Mesenchymal stem cell (in vitro differentiated cells and primary cell): Measurements from ENCODE around the gene RAD54L.
"Not testable (repeated sequence)": the region's sequence is repeated elsewhere in the genome, so short reads cannot be mapped to it uniquely, and the experiment has no call there.

Experiments used
- DNase-seq: peaks from one replicate; pipeline ENCODE4 v3.0.0-alpha.2; 2013
- H2AFZ ChIP-seq: one replicate; pipeline ENCODE4 v1.6.1; 2013; ENCODE audit warnings: low read depth, mild to moderate bottlenecking, control low read depth, inconsistent platforms, low read length, moderate library complexity
- H2AK5ac ChIP-seq: 2 replicates; pipeline ENCODE4 v1.6.1; 2013; ENCODE audit warnings: low read length, moderate library complexity, mild to moderate bottlenecking, inconsistent platforms; ENCODE audit not compliant: severe bottlenecking
- H2BK120ac ChIP-seq: one replicate; pipeline ENCODE4 v1.6.1; 2013; ENCODE audit warnings: low read depth, mild to moderate bottlenecking, inconsistent platforms, low read length, moderate library complexity
- H2BK12ac ChIP-seq, 2 experiments: one replicate each; pipeline ENCODE4 v1.6.1; 2013; ENCODE audit warnings: inconsistent platforms in 2 of 2, low read length in 2 of 2, mild to moderate bottlenecking in 2 of 2, moderate library complexity in 2 of 2, control low read depth in 1 of 2
- H2BK15ac ChIP-seq: one replicate; pipeline ENCODE4 v1.6.1; 2013; ENCODE audit warnings: mild to moderate bottlenecking, low read depth, inconsistent platforms; ENCODE audit not compliant: poor library complexity, severe bottlenecking
- H2BK5ac ChIP-seq: 2 replicates; pipeline ENCODE4 v1.6.1; 2013; ENCODE audit warnings: low read depth, mild to moderate bottlenecking, low read length, control low read depth, inconsistent platforms; ENCODE audit not compliant: poor library complexity, severe bottlenecking
- H3K14ac ChIP-seq, 2 experiments: one replicate each; pipeline ENCODE4 v1.6.1; 2013; ENCODE audit warnings: inconsistent platforms in 2 of 2, low read length in 2 of 2, control low read depth in 1 of 2, mild to moderate bottlenecking in 1 of 2, moderate library complexity in 1 of 2
- H3K18ac ChIP-seq, 2 experiments: one replicate each; pipeline ENCODE4 v1.6.1; 2013; ENCODE audit warnings: inconsistent platforms in 2 of 2, low read length in 2 of 2, control low read depth in 1 of 2, low read depth in 1 of 2, mild to moderate bottlenecking in 1 of 2
- H3K23ac ChIP-seq, 2 experiments: one replicate each; pipeline ENCODE4 v1.6.1; 2013; ENCODE audit warnings: inconsistent platforms in 2 of 2, low read length in 2 of 2, mild to moderate bottlenecking in 2 of 2, moderate library complexity in 2 of 2, control low read depth in 1 of 2
- H3K27ac ChIP-seq: 2 replicates; pipeline ENCODE4 v1.5.1; 2013; ENCODE audit warnings: mild to moderate bottlenecking, moderate library complexity, low read length, control low read depth, inconsistent platforms; ENCODE audit not compliant: poor library complexity, severe bottlenecking
- H3K27me3 ChIP-seq, 2 experiments: 2 replicates each; pipeline versions ENCODE4 v1.6.1 to v1.7.0; 2013; ENCODE audit warnings: low read length in 2 of 2, mild to moderate bottlenecking in 2 of 2, moderate library complexity in 2 of 2, control low read depth in 1 of 2, inconsistent platforms in 1 of 2; ENCODE audit not compliant: control insufficient read depth in 1 of 2, insufficient read depth in 1 of 2
- H3K36me3 ChIP-seq, 2 experiments: 2 replicates each; pipeline versions ENCODE4 v1.6.1 to v1.7.0; 2013; ENCODE audit warnings: low read length in 2 of 2, control low read depth in 1 of 2, inconsistent platforms in 1 of 2, low read depth in 1 of 2, mild to moderate bottlenecking in 1 of 2; ENCODE audit not compliant: insufficient read depth in 2 of 2, control insufficient read depth in 1 of 2
- H3K4ac ChIP-seq, 2 experiments: one replicate each; pipeline ENCODE4 v1.6.1; 2013; ENCODE audit warnings: inconsistent platforms in 2 of 2, low read length in 2 of 2, mild to moderate bottlenecking in 2 of 2, moderate library complexity in 2 of 2, control low read depth in 1 of 2, low read depth in 1 of 2
- H3K4me1 ChIP-seq: 2 replicates; pipeline ENCODE4 v1.6.1; 2013; ENCODE audit warnings: low read depth, low read length, control low read depth; ENCODE audit not compliant: control insufficient read depth, insufficient read depth
- H3K4me2 ChIP-seq: 2 replicates; pipeline ENCODE4 v1.6.1; 2013; ENCODE audit warnings: low read length, mild to moderate bottlenecking, inconsistent platforms; ENCODE audit not compliant: poor library complexity, severe bottlenecking
- H3K4me3 ChIP-seq, 2 experiments: 2 replicates each; pipeline versions ENCODE4 v1.5.1 to v1.7.0; 2013; ENCODE audit warnings: low read length in 2 of 2, mild to moderate bottlenecking in 2 of 2, control low read depth in 1 of 2, low read depth in 1 of 2; ENCODE audit not compliant: insufficient read depth in 1 of 2
- H3K79me1 ChIP-seq: replicated peaks from 2 replicates; pipeline ENCODE4 v1.6.1; 2013; ENCODE audit warnings: mild to moderate bottlenecking, control low read depth, low read length, inconsistent platforms; ENCODE audit not compliant: poor library complexity, severe bottlenecking
- H3K9ac ChIP-seq: 2 replicates; pipeline ENCODE4 v1.7.0; 2013; ENCODE audit warnings: mild to moderate bottlenecking, low read length, moderate library complexity
- H3K9me3 ChIP-seq: 2 replicates; pipeline ENCODE4 v1.7.0; 2013; ENCODE audit warnings: mild to moderate bottlenecking, low read length; ENCODE audit not compliant: control insufficient read depth
- H4K8ac ChIP-seq: one replicate; pipeline ENCODE4 v1.6.1; 2013; ENCODE audit warnings: inconsistent platforms, mild to moderate bottlenecking, low read length, moderate library complexity
- H4K91ac ChIP-seq: one replicate; pipeline ENCODE4 v1.6.1; 2013; ENCODE audit warnings: mild to moderate bottlenecking, low read length, inconsistent platforms
- WGBS: methylation state at CpG from one replicate; pipeline ENCODE4 v1.1.7; 2013; ENCODE audit warnings: mixed read lengths; 5-methylcytosine and 5-hydroxymethylcytosine counted together

Gene RAD54L

DNA sequence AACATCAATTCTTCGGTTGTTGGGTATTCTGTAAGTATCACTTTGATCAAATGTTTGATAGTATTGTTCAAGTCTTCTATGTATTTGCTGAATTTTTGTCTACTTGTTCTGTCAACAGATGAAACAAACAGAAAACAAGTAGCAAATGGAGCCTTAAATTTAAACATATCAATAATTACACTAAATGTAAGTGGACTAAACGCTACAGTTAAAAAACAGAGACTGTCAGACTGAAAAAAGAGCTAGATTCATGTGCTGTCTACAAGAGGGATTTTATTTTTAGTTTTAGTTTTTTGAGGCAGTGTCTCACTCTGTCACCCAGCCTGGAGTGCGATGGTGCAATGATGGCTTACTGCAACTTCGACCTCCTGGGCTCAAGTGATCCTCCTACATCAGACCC lies 10.7 kb upstream of the RAD54L start:
- Histone ChIP-seq H3K4ac (no peak overlapping the region), H2BK5ac (no peak overlapping the region), H2AK5ac (no peak overlapping the region), H2BK12ac (no peak overlapping the region), H3K27me3 (no peaks in the 10 kb centered on the region), H3K9ac (no peak overlapping the region), H3K79me1 (no peaks in the 10 kb centered on the region), H3K14ac (no peak overlapping the region), H2BK15ac (no peak overlapping the region), H3K4me2 (no peak overlapping the region), H3K4me3 (no peak overlapping the region), H3K4me1 (no peaks in the 10 kb centered on the region), H3K27ac (no peak overlapping the region), H3K18ac (no peak overlapping the region), H3K9me3 (peaks cover 13% of the 10 kb centered on the region), H3K23ac (no peak overlapping the region), H4K91ac (no peak overlapping the region), H2BK120ac (no peak overlapping the region), H2AFZ (no peak overlapping the region), H4K8ac (no peak overlapping the region), H3K36me3 (no peaks in the 10 kb centered on the region)
- no peak for DNase-seq
- WGBS: 85% methylated on average over 4 of the region's 4 CpGs

DNA sequence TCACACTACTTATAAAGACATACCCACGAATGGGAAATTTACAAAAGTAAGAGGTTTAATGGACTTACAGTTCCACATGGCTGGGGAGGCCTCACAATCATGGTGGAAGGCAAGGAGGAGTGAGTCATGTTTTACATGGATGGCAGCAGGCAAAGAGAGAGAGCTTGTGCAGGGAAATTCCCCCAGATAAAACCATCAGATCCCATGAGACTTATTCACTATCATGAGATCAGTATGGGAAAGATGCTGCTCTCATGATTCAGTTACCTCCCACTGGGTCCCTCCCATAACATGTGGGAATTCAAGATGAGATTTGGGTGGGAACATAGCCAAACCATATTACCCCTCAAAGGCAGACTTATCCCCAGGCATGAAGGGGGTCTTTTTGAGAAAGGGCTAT lies 8.7 kb upstream of the RAD54L start:
- not testable (repeated sequence) for H2BK12ac ChIP-seq, H3K4me3 ChIP-seq, H3K27me3 ChIP-seq, H3K27ac ChIP-seq, H3K36me3 ChIP-seq, H2BK5ac ChIP-seq, H2BK120ac ChIP-seq, H2BK15ac ChIP-seq, H3K79me1 ChIP-seq, H3K4ac ChIP-seq, H3K14ac ChIP-seq, H3K18ac ChIP-seq, H3K4me1 ChIP-seq, H3K23ac ChIP-seq, H4K8ac ChIP-seq, H4K91ac ChIP-seq, H2AFZ ChIP-seq, H2AK5ac ChIP-seq, H3K4me2 ChIP-seq
- peak; percentile 55 for DNase-seq
- H3K9me3 ChIP-seq: peaks cover 13% of the 10 kb centered on the region
- peak overlapping the region; percentile 61 for H3K9ac ChIP-seq
- WGBS: 50% methylated on average over 1 of the region's 1 CpG

DNA sequence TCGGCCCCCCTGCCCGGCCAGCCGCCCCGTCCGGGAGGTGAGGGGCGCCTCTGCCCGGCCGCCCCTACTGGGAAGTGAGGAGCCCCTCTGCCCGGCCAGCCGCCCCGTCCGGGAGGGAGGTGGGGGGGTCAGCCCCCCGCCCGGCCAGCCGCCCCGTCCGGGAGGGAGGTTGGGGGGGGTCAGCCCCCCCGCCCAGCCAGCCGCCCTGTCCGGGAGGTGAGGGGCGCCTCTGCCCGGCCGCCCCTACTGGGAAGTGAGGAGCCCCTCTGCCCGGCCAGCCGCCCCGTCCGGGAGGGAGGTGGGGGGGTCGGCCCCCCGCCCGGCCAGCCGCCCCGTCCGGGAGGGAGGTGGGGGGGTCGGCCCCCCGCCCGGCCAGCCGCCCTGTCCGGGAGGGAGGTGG lies 5.8 kb upstream of the RAD54L start:
- H3K4me3 ChIP-seq, H2AFZ ChIP-seq, H2AK5ac ChIP-seq, H3K9ac ChIP-seq, H3K4ac ChIP-seq, H4K8ac ChIP-seq, H2BK15ac ChIP-seq, H3K14ac ChIP-seq, H2BK5ac ChIP-seq, H2BK120ac ChIP-seq, H3K27ac ChIP-seq, H4K91ac ChIP-seq, H3K79me1 ChIP-seq, H3K36me3 ChIP-seq, H3K4me2 ChIP-seq, DNase-seq, H3K18ac ChIP-seq, H2BK12ac ChIP-seq, H3K27me3 ChIP-seq, H3K23ac ChIP-seq, H3K4me1 ChIP-seq, H3K9me3 ChIP-seq: not testable (repeated sequence)
- 100% methylated on average over 3 of the region's 38 CpGs for WGBS

DNA sequence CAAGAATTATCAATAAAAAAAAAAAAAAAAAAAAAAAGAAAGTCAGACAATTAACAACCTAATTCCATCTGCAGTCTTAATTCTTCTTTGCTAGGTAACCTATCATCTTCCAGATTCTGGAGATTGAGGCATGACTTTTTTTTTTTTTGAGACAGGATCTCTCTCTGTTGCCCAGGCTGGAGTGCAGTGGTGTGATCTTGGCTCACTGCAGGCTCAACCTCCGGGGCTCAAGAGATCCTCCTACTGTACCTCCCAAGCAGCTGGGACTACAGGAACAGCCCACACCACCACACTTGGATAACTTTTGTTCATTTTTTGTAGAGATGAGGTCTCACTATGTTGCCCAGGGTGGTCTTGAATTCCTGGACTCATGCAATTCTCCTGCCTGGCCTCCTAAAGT lies 4.6 kb upstream of the RAD54L start:
- Histone ChIP-seq H3K9me3 (peaks cover 4% of the 10 kb centered on the region), H2AK5ac (no peak overlapping the region)
- WGBS: 100% methylated on average over 1 of the region's 1 CpG

More for the DNA sequence above, 4.6 kb upstream of the RAD54L start:
- peaks cover under 1% of the 10 kb centered on the region for H3K79me1 ChIP-seq
- DNase-seq: no peak
- no peak overlapping the region for H2BK5ac ChIP-seq
- H4K8ac ChIP-seq: no peak overlapping the region
- no peak overlapping the region for H3K9ac ChIP-seq
- H2BK12ac ChIP-seq: no peak overlapping the region
- no peak overlapping the region for H2BK120ac ChIP-seq
- H3K4me1 ChIP-seq: peaks cover 3% of the 10 kb centered on the region
- H2BK15ac ChIP-seq: no peak overlapping the region
- no peak overlapping the region for H3K18ac ChIP-seq
- H2AFZ ChIP-seq: no peak overlapping the region
- H3K27ac ChIP-seq: no peak overlapping the region
- no peak overlapping the region for H3K4me2 ChIP-seq
- no peak overlapping the region for H4K91ac ChIP-seq
- no peak overlapping the region for H3K4ac ChIP-seq
- no peak overlapping the region for H3K4me3 ChIP-seq
- H3K36me3 ChIP-seq: no peaks in the 10 kb centered on the region
- H3K27me3 ChIP-seq: no peaks in the 10 kb centered on the region
- no peak overlapping the region for H3K14ac ChIP-seq
- H3K23ac ChIP-seq: no peak overlapping the region
